Keratinocyte (primary cell): ENCODE data around the gene TLR6. TPM values are rescaled to one million over a fixed set of nuclear protein-coding genes. Genes with fewer than 3 reads are reported as not detected.

ENCODE experiments used
- DNase-seq: peaks from one replicate; pipeline ENCODE4 v3.0.0-alpha.2; 2011; ENCODE audit warnings: low read depth, missing footprints, low spot score
- FAIRE-seq: peaks from 2 replicates; lab custom pipeline; 2011; peaks lifted over from hg19 to GRCh38; lab: Jason Lieb, UNC
- H2AFZ ChIP-seq: 2 replicates; pipeline ENCODE4 v1.6.0; 2012; ENCODE audit warnings: low read length, control low read depth, inconsistent platforms; ENCODE audit not compliant: control insufficient read depth
- H3K27ac ChIP-seq: 2 replicates; pipeline ENCODE4 v1.5.1; 2011; ENCODE audit warnings: low read length; ENCODE audit not compliant: control insufficient read depth, insufficient read depth
- H3K27me3 ChIP-seq: 3 replicates; pipeline ENCODE4 v1.6.0; 2011; ENCODE audit warnings: low read length; ENCODE audit not compliant: control insufficient read depth, insufficient read depth; ENCODE audit errors: extremely low read depth
- H3K36me3 ChIP-seq, 2 experiments: 2 replicates in 1 of 2; 3 replicates in 1 of 2; pipeline ENCODE4 v1.5.1; 2011; ENCODE audit warnings: low read length in 2 of 2, mild to moderate bottlenecking in 1 of 2; ENCODE audit not compliant: control insufficient read depth in 2 of 2, insufficient read depth in 2 of 2; ENCODE audit errors: extremely low read depth in 1 of 2
- H3K4me1 ChIP-seq: 3 replicates; pipeline ENCODE4 v1.5.1; 2011; ENCODE audit warnings: low read length; ENCODE audit not compliant: control insufficient read depth, insufficient read depth; ENCODE audit errors: extremely low read depth
- H3K4me2 ChIP-seq: 3 replicates; pipeline ENCODE4 v1.6.0; 2011; ENCODE audit warnings: low read depth, low read length; ENCODE audit not compliant: control insufficient read depth, insufficient read depth; ENCODE audit errors: extremely low read depth
- H3K4me3 ChIP-seq, 3 experiments: fragments of 200-600 bp in 1 of 3; sonication (generic) in 1 of 3; 2 replicates in 2 of 3; 3 replicates in 1 of 3; pipeline ENCODE4 v1.5.1; 2011 to 2016; ENCODE audit warnings: low read length in 3 of 3, mild to moderate bottlenecking in 3 of 3, control low read depth in 2 of 3, inconsistent platforms in 1 of 3, low read depth in 1 of 3, mixed read lengths in 1 of 3, mixed run types in 1 of 3, moderate library complexity in 1 of 3; ENCODE audit not compliant: control insufficient read depth in 2 of 3, insufficient read depth in 2 of 3; ENCODE audit errors: extremely low read depth in 1 of 3
- H3K79me2 ChIP-seq: 2 replicates; pipeline ENCODE4 v1.6.0; 2012; ENCODE audit warnings: low read length; ENCODE audit not compliant: control insufficient read depth, insufficient read depth
- H3K9ac ChIP-seq: 3 replicates; pipeline ENCODE4 v1.6.0; 2011; ENCODE audit warnings: low read length; ENCODE audit not compliant: control insufficient read depth, insufficient read depth; ENCODE audit errors: extremely low read depth
- H3K9me1 ChIP-seq: 3 replicates; pipeline ENCODE4 v1.6.0; 2011; ENCODE audit warnings: low read length; ENCODE audit not compliant: control insufficient read depth, insufficient read depth; ENCODE audit errors: extremely low read depth
- H3K9me3 ChIP-seq: 2 replicates; pipeline ENCODE4 v1.5.1; 2012; ENCODE audit warnings: low read depth, low read length; ENCODE audit not compliant: control insufficient read depth
- H4K20me1 ChIP-seq: 3 replicates; pipeline ENCODE4 v1.6.0; 2011; ENCODE audit warnings: low read length; ENCODE audit not compliant: control insufficient read depth, insufficient read depth; ENCODE audit errors: extremely low read depth
- CTCF ChIP-seq, 3 experiments: IDR thresholded peaks in 1 of 3; conservative IDR thresholded peaks in 1 of 3; optimal IDR thresholded peaks in 1 of 3; 2 replicates in 2 of 3; 3 replicates in 1 of 3; pipeline versions ENCODE3 to v1.5.1; 2011; ENCODE audit warnings: low read length in 3 of 3, mild to moderate bottlenecking in 3 of 3, moderate library complexity in 2 of 3, control low read depth in 1 of 3, inconsistent platforms in 1 of 3; ENCODE audit not compliant: insufficient read depth in 2 of 3; ENCODE audit errors: extremely low read depth in 1 of 3
- EZH2 ChIP-seq: IDR thresholded peaks from one replicate; pipeline ENCODE4 v1.6.1; 2012; ENCODE audit warnings: inconsistent platforms, mild to moderate bottlenecking, low read length, moderate library complexity
- dilution Hi-C: fragments of 300-500 bp; cut with MboI; formaldehyde crosslinking; loops from one replicate; pipeline ENCODE4 v1.7.0; 2020; ENCODE audit warnings: low sequenced_read_pairs; ENCODE audit not compliant: extremely low pct_ligation_motif_present
- polyA plus RNA-seq, 5 experiments: library from polyadenylated mRNA; depleted of rRNA in 3 of 5; stranded (reverse) in 3 of 5; stranded (forward) in 1 of 5; unstranded in 1 of 5; fragments of >200 nt; gene quantifications; 1 replicate in 1 of 5; 2 replicates in 3 of 5; 3 replicates in 1 of 5; pipeline versions ENCODE4 v1.2.1 to v1.2.3, GENCODE V29; 2011 to 2012; ENCODE audit warnings: missing spikeins in 2 of 5, low read depth in 1 of 5, low replicate concordance in 1 of 5

The TLR6 gene
- polyA plus RNA-seq, 1 donor (not counting 4 experiments of a cell fraction or from before 2014, with no cell fraction given) = 1.3 TPM

GRCh38 chr4:38902695-38903094 lies 46.1 kb upstream of the TLR6 start:
- Histone ChIP-seq H3K9me3 (no peaks in the 10 kb centered on the region), H3K27me3 (no peaks in the 10 kb centered on the region), H3K27ac (no peak overlapping the region), H4K20me1 (no peaks in the 10 kb centered on the region), H3K9me1 (no peaks in the 10 kb centered on the region), H3K4me2 (no peak overlapping the region), H3K36me3 (peaks cover 5 to 6% of the 10 kb centered on the region in 2 experiments), H2AFZ (no peak overlapping the region), H3K4me1 (no peaks in the 10 kb centered on the region), H3K4me3 (no peak overlapping the region), H3K9ac (no peak overlapping the region), H3K79me2 (no peaks in the 10 kb centered on the region)
- dilution Hi-C loops = no loop called here
- DNase-seq = no peak
- FAIRE-seq = no peak
- TF ChIP-seq CTCF (optimal IDR thresholded peaks at IDR 0.05 in 1 of 3, IDR thresholded peaks at IDR 0.05 in 1 of 3, conservative IDR thresholded peaks at IDR 0.05 in 1 of 3; ENCODE audit: extremely low read depth in 1 of 3, insufficient read depth in 2 of 3, low read length in 3 of 3) (peak in 1 of 3 experiments; percentile 25), EZH2 (no peak)

GRCh38 chr4:38902221-38902620 lies 45.6 kb upstream of the TLR6 start:
- no peaks in the 10 kb centered on the region for H3K27me3 ChIP-seq
- DNase-seq (no peak), FAIRE-seq (no peak)
- no peak overlapping the region for H3K9ac ChIP-seq
- no peaks in the 10 kb centered on the region for H4K20me1 ChIP-seq
- no peak overlapping the region for H3K4me3 ChIP-seq
- no peak overlapping the region for H3K27ac ChIP-seq
- H3K9me1 ChIP-seq = no peaks in the 10 kb centered on the region
- peaks cover 5 to 6% of the 10 kb centered on the region in 2 experiments for H3K36me3 ChIP-seq
- dilution Hi-C loops = no loop called here
- no peaks in the 10 kb centered on the region for H3K79me2 ChIP-seq
- H3K4me2 ChIP-seq = no peak overlapping the region
- no peaks in the 10 kb centered on the region for H3K4me1 ChIP-seq
- H2AFZ ChIP-seq = no peak overlapping the region
- no peaks in the 10 kb centered on the region for H3K9me3 ChIP-seq
- TF ChIP-seq EZH2 (no peak), CTCF (optimal IDR thresholded peaks at IDR 0.05 in 1 of 3, IDR thresholded peaks at IDR 0.05 in 1 of 3, conservative IDR thresholded peaks at IDR 0.05 in 1 of 3; ENCODE audit: extremely low read depth in 1 of 3, insufficient read depth in 2 of 3, low read length in 3 of 3) (no peak)
